HG03025 (cell line): Measurements from ENCODE around the gene XAGE2.

ENCODE experiments used
- ATAC-seq: cut with Tn5 transposase; IDR thresholded peaks from one replicate; pipeline ENCODE4 v1.9.1; 2021; ENCODE audit warnings: mild to moderate bottlenecking, moderate library complexity; ENCODE audit not compliant: unreplicated experiment, low FRiP score

Gene XAGE2

DNA sequence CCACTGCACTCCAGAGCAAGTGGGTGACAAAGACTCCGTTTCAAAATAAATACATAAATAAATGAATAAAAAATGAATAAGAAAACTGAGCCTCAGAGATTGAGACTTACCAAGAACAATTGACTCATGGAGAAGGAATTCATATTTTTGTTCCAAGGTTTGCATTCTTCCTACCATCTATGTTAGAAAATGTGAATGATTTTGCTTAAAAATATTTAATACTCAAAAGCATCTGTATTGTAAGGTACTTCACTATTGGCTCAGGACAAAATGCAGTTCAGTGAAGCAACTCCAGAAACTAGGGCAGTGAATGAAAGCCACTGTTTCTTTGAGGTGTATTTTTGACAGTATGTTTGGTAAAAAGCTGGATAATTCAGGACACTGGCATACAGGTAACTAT lies 54.1 kb downstream of the XAGE2 start:
- no peak for ATAC-seq

- ATAC-seq, result no peak
Observed at GRCh38 chrX:52424656-52425055, 55.8 kb downstream of the XAGE2 start.
